MM.1S (cell line): ENCODE results near the gene YWHAH.

Experiments used
- EZH2 ChIP-seq: fragments of 300-600 bp; sonication (generic); optimal IDR thresholded peaks from 2 replicates; pipeline ENCODE3; 2017; ENCODE audit warnings: low read depth, mild to moderate bottlenecking, antibody characterized with exemption, low read length, mixed read lengths
- EZH2phosphoT487 ChIP-seq: fragments of 300-600 bp; sonication (generic); IDR thresholded peaks from 2 replicates; pipeline ENCODE4 v1.6.1; 2018; ENCODE audit warnings: antibody characterized with exemption, low read length
- TF ChIP-seq, protein P1 (sequence below): fragments of 300-600 bp; sonication (generic); IDR thresholded peaks from 2 replicates; pipeline ENCODE4 v1.5.1; 2016; ENCODE audit warnings: antibody characterized with exemption, low read length, mixed read lengths

DNA sequence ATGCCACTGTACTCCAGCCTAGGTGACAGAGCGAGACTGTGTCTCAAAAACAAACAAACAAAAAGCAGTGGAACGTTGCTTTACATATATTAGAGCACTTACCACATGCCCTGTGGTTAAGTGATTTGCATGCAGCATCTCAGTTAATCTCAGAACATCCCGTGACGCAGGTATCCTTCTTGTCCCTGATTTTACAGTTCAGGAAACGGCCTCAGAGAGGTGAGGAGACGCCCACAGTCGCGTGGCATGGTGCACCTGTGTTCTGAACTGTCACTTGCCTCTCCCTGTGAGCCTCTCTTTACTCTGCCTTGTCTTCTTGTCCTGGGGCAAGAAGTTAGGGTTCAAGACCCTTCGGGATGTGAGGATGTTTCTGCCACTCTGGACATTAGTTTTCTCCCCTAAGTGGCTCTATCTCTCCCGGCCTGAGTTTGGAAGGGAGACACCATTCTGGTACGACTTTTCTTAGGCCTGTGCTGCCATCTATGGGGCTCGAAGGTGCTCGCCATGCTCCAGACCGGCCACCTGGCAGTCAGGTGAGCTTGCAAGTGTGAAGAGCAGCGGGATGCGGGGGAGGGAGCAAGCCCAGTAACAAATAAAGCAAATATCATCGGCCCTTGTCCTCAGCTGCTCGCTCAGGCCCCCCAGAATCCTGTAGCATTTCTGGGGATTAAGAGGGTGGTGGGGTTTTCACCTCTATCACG lies 25.6 kb downstream of the YWHAH start:
- TF ChIP-seq, protein P1, sequence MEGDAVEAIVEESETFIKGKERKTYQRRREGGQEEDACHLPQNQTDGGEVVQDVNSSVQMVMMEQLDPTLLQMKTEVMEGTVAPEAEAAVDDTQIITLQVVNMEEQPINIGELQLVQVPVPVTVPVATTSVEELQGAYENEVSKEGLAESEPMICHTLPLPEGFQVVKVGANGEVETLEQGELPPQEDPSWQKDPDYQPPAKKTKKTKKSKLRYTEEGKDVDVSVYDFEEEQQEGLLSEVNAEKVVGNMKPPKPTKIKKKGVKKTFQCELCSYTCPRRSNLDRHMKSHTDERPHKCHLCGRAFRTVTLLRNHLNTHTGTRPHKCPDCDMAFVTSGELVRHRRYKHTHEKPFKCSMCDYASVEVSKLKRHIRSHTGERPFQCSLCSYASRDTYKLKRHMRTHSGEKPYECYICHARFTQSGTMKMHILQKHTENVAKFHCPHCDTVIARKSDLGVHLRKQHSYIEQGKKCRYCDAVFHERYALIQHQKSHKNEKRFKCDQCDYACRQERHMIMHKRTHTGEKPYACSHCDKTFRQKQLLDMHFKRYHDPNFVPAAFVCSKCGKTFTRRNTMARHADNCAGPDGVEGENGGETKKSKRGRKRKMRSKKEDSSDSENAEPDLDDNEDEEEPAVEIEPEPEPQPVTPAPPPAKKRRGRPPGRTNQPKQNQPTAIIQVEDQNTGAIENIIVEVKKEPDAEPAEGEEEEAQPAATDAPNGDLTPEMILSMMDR, result peak; percentile 69
- TF ChIP-seq EZH2phosphoT487, result no peak
- TF ChIP-seq EZH2, result no peak
